HG03469 (cell line): ENCODE data around the gene DAB2.

Experiments
- ATAC-seq: cut with Tn5 transposase; IDR thresholded peaks from one replicate; pipeline ENCODE4 v1.9.1; 2021; ENCODE audit warnings: mild to moderate bottlenecking, moderate library complexity, moderate number of reproducible peaks; ENCODE audit not compliant: unreplicated experiment

The DAB2 gene

DNA sequence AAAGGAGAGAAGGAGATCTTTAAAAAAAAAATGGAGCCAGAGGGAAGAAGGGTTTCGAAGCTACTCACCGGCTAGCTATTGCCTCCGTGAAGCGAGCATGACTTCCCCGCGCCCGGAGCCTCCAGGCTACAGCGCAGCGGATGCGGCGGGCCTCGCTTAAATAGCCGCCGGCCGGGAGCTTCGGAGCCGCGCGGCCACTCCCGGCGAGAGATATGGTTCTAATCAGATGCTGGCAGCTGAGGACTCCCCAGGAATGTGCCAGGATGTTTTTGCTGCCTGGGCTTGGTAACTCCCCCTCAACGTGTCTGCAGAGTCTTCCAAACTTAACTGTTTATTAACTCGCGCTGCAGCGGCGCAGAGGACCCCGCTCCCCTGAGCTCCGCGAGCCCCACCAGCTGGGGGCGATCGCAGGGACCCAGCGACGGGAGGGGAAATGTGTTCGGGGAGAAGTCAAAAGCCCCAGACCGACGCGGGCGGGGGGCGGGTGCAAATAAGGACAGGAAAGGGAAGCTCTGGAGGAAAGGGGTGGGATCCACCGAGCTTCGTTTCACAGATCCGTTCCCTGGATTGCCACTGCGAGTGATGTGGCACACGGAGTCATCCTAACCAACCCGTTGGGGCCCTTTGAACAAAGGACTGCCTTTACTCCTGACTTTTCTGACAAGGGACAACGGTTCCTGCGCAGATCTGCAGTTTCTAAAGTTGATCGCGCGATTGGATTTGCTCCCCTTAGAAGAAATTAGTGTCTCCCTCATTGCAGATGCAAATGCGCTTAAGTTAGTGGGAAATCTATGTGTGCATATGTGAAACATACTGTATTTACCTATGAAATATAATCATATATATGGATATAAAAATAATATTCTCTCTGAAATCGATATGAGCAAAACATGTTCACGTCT, at the start of gene DAB2:
Gene DAB2, minus strand, starts transcription at position 245 of the 902 bp plus-strand sequence. CDS start 30,660 bp downstream, outside the sequence.
- ATAC-seq: no peak

DNA sequence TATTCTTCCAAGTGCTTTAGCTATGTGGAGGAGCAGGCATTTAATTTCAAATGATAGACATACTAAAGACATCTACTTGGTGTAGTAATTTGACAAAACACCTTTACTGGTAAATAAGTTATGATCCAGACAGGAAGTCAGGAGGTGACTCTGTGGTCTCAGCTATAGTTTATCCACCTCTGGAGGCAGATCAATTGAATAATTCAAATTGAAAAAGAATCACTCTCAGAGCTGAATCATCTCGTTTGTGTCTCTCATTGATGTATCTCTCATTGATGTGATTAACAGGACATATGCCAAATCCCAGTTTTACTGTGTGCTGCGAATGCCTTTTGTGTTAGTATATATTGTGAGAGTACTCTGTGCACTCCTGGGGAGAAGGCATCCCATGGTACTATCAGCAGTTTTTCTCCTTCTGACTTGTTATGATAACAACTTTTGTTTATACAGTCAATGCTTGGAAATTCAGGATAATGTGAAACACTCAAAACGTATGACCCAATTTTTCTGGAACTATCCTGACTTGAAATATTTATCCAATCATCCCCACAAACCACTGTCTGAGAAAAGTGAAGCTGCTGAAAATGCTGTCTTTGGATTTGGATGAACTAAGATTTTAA, 48.5 kb upstream of the DAB2 start:
- no peak for ATAC-seq

DNA sequence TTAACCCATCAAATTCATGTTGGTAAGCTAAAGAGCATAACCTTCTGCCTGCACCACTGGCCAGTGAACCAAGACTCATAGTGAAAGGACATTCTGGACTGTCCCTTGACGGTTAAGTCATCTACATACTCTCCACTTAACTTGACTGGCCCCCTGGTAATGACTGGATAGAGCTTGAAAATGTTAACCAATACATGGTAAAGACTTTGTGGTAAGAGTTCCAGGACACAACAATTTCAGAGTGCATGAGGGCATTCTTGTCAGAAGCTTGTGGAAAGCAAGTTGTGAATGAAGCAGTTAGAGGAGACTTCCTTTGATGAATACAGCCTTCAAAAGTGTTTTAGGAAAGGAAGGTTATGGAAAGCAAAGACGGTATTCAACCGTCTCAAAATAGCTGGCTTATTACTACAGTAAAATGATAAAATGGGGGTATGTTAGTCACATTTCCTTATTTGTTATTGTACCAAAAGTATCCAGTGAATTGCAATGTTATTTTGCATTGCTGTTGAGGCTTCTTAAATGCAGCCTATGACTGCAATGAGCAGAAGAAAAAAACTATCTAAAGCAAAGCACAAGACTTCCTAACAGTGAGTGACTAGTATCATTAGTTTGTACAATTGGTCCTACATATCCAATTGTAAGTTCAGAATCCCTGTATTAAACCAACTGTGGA, 47.2 kb upstream of the DAB2 start:
- ATAC-seq: no peak

DNA sequence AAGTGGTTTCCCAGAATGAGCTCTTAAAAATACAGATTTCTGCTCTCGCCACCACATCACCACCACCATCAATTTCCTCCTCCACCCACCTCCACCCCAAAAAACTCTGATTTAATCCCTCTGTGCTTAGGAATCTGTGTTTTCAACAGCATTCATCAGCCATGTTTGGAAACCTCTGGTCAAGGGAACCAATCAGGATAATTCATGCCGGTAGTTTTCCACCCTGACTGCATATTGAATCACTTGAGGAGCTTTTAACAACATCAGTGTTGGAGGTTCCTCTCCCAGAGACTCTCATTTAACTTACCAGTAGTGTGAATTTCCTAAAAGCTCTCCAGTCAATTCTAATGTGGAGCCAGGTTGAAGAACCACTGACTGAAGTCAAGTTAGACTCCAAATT, 46.0 kb upstream of the DAB2 start:
- no peak for ATAC-seq

DNA sequence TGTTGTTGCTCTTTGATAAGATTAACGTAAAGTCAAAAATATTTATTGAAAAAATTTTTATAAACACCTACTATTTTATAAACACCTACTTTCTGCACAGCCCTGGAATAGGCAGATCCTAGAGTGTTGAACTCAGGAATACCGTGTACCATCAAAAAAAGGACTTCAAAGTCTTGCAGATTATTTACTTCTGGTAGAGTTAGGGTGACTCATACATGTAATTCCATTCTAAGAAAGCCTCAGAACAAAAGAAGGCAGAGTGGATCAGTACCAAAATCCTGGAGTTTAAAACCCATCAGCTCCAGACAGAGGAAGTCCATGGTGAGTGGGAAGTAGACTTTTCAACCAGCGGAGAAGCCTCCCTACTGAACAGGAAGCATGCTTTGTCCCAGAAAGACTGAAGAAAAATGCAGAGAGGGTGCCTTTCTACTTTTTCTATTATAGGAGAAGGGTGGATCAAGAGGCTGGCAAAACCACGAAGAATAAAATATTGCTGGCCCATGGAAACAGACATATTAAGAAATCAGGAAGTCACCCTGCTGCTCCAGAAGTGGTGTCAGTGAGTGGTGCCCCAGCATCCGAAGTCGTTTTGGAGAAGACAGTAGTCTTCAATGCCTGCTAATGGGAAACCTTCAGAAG, 45.1 kb upstream of the DAB2 start:
- no peak for ATAC-seq

DNA sequence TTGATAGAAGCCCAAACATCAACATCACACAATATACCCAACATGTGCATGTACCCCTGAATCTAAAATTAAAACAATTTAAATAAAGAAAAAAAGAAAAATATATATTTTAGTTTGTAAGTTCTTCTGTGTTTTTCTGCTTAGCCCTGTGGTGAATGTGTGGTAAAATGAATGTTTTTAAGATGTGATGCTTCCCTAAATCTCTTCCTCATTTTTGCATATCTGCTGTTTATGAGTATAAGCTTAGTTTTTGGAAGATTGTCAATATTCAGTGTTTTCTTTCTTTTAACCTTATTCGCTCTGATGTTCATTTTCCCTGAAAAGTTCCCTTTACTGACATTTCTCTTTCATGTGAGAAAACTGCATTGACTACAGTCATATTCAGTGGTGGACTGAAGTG, 44.4 kb upstream of the DAB2 start:
- no peak for ATAC-seq

DNA sequence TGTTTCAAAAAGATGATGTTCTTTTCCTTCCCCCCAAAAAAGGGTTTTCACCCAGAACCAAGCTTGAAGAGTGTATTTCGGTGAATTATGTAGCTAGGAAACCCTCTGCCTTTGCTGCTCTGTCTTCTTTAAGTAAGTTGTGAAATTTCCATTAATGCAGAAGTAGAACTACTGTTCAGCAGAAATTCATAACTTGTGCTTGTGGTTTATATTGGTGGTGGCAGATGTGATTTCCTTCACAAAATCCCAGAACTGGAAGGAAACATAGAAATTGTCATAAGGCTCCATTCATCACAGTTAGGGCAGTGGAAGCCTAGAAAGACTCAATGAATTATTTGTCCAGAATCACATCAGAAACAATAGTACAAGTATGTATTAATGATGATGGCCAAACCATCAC, 42.1 kb upstream of the DAB2 start:
- no peak for ATAC-seq

DNA sequence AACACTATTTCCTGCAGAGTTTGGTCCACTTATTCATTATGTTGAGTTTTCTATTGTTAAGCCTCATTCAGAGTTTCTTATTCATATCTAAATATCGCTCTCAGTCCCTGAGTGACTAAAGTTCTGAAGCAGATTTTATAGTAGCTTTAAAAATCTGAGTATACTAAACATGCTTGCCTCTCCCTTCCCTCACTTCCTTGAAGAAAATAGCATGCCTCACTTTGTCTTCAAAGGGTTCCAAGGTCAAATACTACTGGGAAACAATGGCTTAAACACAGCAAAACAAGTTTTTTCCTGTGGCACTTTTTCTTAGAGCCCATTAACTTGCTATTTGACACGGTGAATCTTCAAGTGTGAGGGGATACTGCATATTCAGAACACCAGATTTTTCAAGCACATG, 41.1 kb upstream of the DAB2 start:
- no peak for ATAC-seq

DNA sequence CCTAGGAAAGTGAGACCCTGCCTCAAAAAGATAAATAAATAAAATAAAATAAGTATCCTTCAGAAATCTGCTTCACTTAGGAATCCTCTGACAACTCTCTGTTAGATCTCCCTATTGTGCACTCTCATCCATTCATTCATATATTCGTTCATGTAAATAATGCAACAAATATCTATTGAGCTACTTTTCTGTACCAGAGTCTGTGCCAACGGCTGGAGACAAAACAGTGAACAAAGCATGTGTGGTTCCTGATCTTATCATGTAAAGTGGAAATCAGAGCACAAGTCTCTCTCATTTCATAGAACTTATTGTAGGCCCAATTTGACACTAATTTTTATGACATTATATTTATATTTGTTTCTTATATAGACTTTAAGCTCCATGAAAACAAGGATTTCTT, 40.3 kb upstream of the DAB2 start:
- ATAC-seq: no peak

DNA sequence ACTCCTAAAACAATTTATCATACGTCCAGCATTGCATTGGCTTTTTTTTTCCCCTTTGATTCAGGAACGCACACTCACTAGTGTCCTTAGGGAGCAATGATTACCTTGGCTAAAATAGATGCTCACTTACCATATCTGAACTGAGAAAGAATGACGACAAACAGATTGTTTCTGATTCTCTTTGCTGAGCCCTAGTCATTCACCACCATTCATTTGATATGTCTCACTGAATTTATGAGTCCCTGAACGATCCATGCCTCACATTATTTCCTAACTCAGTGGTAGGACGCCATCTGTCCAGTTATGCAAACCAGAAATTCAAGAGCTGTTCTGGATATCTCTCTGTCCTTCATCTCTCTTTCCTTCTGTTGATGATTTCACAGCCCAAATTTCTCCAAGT, 39.3 kb upstream of the DAB2 start:
- no peak for ATAC-seq

DNA sequence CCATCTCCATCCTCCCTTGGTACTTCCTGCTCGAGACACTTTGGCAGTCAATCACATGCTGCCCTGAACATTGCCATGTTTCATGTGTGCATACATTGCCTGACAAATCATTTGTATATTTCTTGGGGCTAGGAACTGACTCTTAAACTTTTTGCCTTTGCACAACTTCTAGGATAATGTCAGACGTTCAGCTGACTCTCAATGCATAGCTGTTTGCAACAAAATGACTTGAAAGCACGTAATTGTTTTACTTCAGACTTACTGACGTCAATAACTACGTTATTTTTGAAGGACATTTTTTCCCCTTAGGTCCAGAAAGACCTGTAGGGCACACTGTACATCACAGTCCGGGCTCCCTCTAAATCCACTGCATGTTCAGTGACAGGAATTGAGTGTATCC, 37.4 kb upstream of the DAB2 start:
- no peak for ATAC-seq

DNA sequence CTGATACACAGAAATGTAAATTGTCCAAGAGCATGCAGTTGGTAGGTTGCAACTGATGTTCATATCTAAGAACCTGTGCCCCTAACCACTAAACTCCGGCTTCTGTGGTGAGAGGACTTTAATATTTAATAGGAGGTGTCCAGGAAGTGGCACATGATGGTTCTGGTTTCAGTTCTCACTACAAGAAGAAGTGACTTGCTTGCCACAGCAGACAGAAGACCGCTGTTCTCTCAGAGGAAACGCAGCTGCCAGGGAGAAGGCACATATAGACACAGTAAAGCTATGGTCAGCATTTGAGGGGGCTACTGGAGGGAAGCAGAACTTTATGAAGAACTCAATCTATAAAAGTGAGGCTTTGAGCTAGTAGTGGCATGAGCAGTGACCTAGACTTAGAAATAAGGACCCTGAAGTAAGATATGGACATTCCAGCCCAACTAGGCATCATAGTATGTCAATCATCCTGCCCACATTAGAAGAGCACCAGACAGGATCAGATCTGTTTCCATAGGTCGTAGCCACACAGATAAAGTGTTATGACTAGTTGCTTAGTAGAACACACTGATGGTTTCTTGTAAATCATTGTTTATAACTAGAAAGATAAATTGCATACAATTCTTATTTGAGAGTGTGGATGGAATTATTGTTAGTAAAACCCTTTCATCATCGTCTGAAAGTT, 36.4 kb upstream of the DAB2 start:
- peak; percentile 85 for ATAC-seq

DNA sequence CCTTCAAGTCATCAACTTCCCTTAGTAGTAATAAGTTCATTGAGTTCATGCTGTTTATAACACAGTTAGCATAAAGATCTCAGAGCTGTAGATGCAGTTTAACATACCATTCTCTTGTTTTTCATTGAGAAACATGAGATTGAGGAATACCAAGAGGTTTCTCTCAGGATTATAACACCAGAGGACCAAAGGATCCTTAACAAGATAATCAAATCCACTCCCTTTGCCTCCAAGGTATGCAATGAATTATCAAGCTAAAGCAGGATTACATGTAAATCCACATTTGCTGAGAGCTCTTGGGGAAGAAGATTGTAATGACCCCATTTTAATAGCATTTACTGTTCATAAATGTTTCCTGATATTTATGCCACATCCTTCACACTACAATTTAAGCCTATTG, 35.1 kb upstream of the DAB2 start:
- ATAC-seq: no peak

DNA sequence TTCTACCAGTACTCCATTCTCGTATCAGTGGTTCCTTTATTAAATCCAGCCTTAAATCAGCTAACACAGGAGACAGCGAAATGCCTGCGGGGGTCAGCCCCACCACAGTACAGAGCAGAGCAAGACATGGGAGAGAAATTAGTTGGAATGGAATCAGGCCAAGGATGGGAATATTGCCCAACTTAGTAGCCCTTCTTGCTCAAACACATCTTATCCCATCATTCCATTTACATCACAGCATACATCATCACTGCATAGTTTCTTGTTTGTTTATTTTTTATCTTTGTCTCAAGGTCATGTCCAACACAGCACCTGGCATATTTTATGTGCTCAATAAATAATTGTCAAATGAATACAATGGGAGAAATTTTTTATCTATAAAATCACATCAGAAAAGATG, 34.3 kb upstream of the DAB2 start:
- no peak for ATAC-seq

DNA sequence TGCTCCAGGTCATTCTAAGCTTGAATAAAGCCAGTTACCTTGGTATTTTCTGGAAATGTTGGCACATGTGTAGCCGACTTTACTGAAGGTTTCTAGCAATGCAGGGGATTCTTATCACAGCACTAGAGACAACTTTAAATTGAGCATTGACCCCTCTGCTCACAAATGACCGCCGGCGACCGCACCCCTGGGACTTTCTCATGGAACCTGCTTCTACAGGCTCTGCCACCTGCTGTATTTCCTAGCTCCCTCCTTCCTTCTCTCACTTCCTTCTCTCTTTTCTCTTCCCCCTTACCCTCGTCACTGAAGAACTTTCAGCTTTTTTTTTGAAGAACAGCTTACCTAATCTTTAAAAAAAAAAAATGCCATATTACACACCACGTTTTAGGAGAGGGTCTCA, 30.9 kb upstream of the DAB2 start:
- ATAC-seq: no peak

DNA sequence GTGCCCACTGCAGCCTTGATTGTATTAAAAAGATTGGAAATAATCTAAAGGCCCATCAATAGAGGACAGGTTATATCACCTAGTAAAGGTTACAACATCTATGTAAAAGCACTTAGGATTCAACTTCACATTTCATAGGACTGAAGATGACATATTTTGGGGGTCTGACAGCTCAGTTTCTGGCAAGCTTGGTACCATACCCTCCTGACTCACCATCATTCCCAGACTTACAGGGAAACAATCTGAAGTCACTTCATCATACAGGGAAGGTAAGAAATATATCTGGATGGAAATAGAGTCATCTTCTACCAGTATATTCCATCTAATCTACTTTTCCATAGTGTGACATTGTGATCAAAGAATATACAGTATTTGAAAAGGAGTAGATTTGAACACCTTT, 28.8 kb upstream of the DAB2 start:
- ATAC-seq: no peak

DNA sequence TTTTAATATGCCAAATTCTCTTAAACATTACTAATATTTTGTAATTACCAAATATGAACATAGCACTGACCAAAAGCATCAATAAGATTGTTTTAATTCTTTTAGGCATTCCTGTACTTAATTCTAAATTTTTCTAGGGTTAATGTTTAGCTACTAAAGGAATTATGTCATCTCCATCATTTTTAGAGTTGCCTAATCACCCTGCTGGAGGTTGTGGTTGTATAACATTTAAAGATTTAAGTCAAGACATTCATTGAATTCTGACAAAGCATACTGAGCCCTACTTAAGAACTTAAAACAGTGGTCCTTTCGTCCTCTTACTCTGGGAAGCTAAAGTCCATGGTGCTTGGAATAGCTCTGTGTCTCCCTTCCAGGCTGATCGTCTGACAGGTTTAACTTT, 28.1 kb upstream of the DAB2 start:
- no peak for ATAC-seq

DNA sequence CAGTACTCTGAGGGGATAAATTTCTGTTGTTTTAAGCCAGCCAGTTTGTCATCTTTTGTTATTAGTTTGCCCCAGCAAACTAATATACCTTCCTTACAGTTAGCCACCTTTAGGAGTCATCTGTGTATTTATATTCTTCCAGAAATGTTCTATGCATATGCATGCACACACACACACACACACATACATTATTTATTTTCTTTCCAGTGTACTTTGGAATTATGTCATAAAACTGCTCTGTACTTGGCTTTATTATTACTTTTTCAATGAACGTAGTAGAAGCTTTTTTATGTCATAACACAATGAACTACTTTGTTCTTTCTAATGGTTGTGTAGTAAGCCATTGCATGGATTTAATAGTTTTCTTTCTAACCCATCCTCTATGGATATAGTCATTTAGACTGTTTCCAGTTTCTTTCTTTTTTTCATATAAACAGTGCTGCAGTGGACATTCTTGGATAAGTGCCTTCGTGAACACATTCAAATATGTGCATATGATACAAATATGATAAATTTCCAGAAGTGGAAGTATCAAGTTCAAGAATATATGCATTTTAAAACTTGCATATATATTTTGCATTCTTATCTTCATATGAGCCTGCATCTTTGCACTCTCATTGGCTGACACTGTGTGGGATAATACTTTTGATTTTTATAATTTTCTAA, 26.6 kb upstream of the DAB2 start:
- no peak for ATAC-seq

DNA sequence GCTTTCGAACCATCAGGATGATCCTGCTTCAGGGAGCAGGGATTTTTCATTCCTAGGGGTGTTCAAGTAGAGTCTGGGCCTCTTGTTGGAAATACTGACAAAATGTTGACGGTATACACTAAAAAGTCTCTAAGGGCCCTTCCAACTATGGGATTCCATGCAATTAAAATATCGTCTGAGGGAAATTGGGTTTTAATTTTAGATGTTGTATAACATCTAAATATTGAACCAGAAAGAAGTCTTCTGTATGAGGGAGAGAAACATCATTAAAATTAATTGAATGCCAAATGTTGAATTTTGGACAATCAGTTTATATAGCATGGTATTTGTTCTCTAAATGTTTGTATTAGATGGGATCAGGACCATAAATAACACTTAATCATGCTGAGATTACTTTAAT, 25.7 kb upstream of the DAB2 start:
- ATAC-seq: no peak

DNA sequence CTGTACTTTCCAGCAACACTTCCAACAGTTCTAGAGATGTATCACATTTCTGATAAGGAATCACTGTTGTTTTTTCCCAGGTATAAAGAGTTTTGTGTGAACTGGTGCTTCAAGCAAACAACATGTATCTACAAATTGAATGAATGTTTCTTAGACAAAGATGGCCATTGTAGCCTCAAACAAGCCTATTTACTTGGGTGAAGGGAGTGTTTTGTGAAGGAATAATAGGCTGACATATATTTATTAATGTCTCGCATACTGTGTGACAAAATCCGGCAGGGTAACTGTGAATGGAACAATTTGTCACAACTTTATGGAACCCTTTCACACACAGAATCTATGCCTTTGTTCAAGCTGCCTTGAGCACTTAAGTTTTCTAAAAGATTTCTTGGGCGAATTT, 24.8 kb upstream of the DAB2 start:
- no peak for ATAC-seq
